WTC11 (cell line): ENCODE data around the gene UNG. TPM values are rescaled to one million over a fixed set of nuclear protein-coding genes. Genes with fewer than 3 reads are reported as not detected.

Source experiments
- ATAC-seq: fragments of 200-7000 bp; cut with Tn5 transposase; 2 replicates; pipeline ENCODE4 v1.10.0; 2021; ENCODE audit warnings: mild to moderate bottlenecking, moderate library complexity
- CTCF ChIA-PET: fragments of 300-600 bp; sonication (Branson Sonifier 250); formaldehyde crosslinking; loops from one replicate; lab custom pipeline; 2021; ENCODE audit warnings: antibody characterized with exemption; lab: Charles Lee
- POLR2A ChIA-PET: fragments of 350-600 bp; sonication (Branson Sonifier 250); formaldehyde crosslinking; loops from one replicate; lab custom pipeline; 2021; ENCODE audit warnings: antibody characterized with exemption; lab: Charles Lee
- DNase-seq: peaks from one replicate; pipeline ENCODE4 v3.0.0; 2021; ENCODE audit warnings: low spot score
- H3K27ac Mint-ChIP-seq: 2 replicates; pipeline ENCODE4 v1.8.0; 2021; ENCODE audit warnings: mixed read lengths
- H3K27me3 Mint-ChIP-seq: 2 replicates; pipeline ENCODE4 v1.8.0; 2021; ENCODE audit warnings: low read depth, mild to moderate bottlenecking, moderate library complexity, mixed read lengths
- H3K36me3 Mint-ChIP-seq: 2 replicates; pipeline ENCODE4 v1.8.0; 2021; ENCODE audit warnings: mixed read lengths
- H3K4me1 Mint-ChIP-seq: 2 replicates; pipeline ENCODE4 v1.8.0; 2022; ENCODE audit warnings: mixed read lengths
- H3K4me3 Mint-ChIP-seq: 2 replicates; pipeline ENCODE4 v1.8.0; 2021; ENCODE audit warnings: mild to moderate bottlenecking, moderate library complexity, mixed read lengths
- H3K9me3 Mint-ChIP-seq: 2 replicates; pipeline ENCODE4 v1.8.0; 2021; ENCODE audit warnings: mixed read lengths
- AFF4 ChIP-seq: sonication (generic); formaldehyde crosslinking; IDR thresholded peaks from 2 replicates; pipeline ENCODE4 v1.8.1; 2023; ENCODE audit warnings: mild to moderate bottlenecking, missing genetic modification reagents, borderline replicate concordance
- ATF6 ChIP-seq: sonication (generic); formaldehyde crosslinking; IDR thresholded peaks from 2 replicates; pipeline ENCODE4 v1.8.1; 2023; ENCODE audit warnings: mild to moderate bottlenecking, missing genetic modification reagents
- CTCF ChIP-seq: fragments of 200-600 bp; IDR thresholded peaks from 2 replicates; pipeline ENCODE4 v1.8.0; 2022; ENCODE audit warnings: antibody characterized with exemption
- E2F4 ChIP-seq: sonication (generic); formaldehyde crosslinking; IDR thresholded peaks from 2 replicates; pipeline ENCODE4 v1.8.1; 2022; ENCODE audit warnings: low read depth, mild to moderate bottlenecking, moderate library complexity, missing genetic modification reagents, borderline replicate concordance
- EMX1 ChIP-seq: fragments of 250-450 bp; sonication (Bioruptor Pico); IDR thresholded peaks from 2 replicates; pipeline ENCODE4 v1.8.0; 2021; ENCODE audit warnings: mild to moderate bottlenecking
- ERG ChIP-seq: fragments of 250-450 bp; sonication (Bioruptor Pico); IDR thresholded peaks from 2 replicates; pipeline ENCODE4 v1.8.0; 2021; ENCODE audit warnings: mild to moderate bottlenecking
- HMGXB4 ChIP-seq: sonication (generic); formaldehyde crosslinking; IDR thresholded peaks from 2 replicates; pipeline ENCODE4 v1.8.1; 2023; ENCODE audit warnings: mild to moderate bottlenecking, moderate library complexity, missing genetic modification reagents
- JAZF1 ChIP-seq: fragments of 250-450 bp; sonication (Bioruptor Pico); IDR thresholded peaks from 2 replicates; pipeline ENCODE4 v1.9.0; 2021; ENCODE audit warnings: moderate library complexity, mild to moderate bottlenecking, inconsistent platforms
- JUN ChIP-seq: sonication (generic); formaldehyde crosslinking; IDR thresholded peaks from 2 replicates; pipeline ENCODE4 v1.8.0; 2023; ENCODE audit warnings: mild to moderate bottlenecking, missing genetic modification reagents
- MXD4 ChIP-seq: fragments of 250-450 bp; sonication (Bioruptor Pico); IDR thresholded peaks from 2 replicates; pipeline ENCODE4 v1.8.0; 2021; ENCODE audit warnings: mild to moderate bottlenecking, moderate library complexity, borderline replicate concordance
- OVOL2 ChIP-seq: fragments of 250-450 bp; sonication (Bioruptor Pico); IDR thresholded peaks from 2 replicates; pipeline ENCODE4 v1.9.0; 2021; ENCODE audit warnings: mild to moderate bottlenecking, borderline replicate concordance
- PRDM15 ChIP-seq: sonication (generic); formaldehyde crosslinking; IDR thresholded peaks from 2 replicates; pipeline ENCODE4 v1.8.0; 2022; ENCODE audit warnings: missing genetic modification reagents
- PRRX2 ChIP-seq: fragments of 250-450 bp; sonication (Bioruptor Pico); IDR thresholded peaks from 2 replicates; pipeline ENCODE4 v1.8.0; 2021; ENCODE audit warnings: mild to moderate bottlenecking
- TEAD4 ChIP-seq: sonication (generic); formaldehyde crosslinking; IDR thresholded peaks from 2 replicates; pipeline ENCODE4 v1.8.0; 2022; ENCODE audit warnings: mild to moderate bottlenecking, missing genetic modification reagents
- TP53 ChIP-seq: sonication (generic); formaldehyde crosslinking; IDR thresholded peaks from 2 replicates; pipeline ENCODE4 v1.8.1; 2023; ENCODE audit warnings: mild to moderate bottlenecking, missing genetic modification reagents
- ZBTB21 ChIP-seq: sonication (generic); formaldehyde crosslinking; IDR thresholded peaks from 2 replicates; pipeline ENCODE4 v1.8.1; 2023; ENCODE audit warnings: mild to moderate bottlenecking, missing genetic modification reagents, borderline replicate concordance
- ZNF138 ChIP-seq: sonication (generic); formaldehyde crosslinking; conservative IDR thresholded peaks from 2 replicates; pipeline ENCODE4 v1.8.1; 2022; ENCODE audit warnings: mild to moderate bottlenecking, moderate library complexity, missing genetic modification reagents
- ZNF512 ChIP-seq: sonication (generic); formaldehyde crosslinking; IDR thresholded peaks from 2 replicates; pipeline ENCODE4 v1.8.1; 2022; ENCODE audit warnings: missing genetic modification reagents, borderline replicate concordance
- total RNA-seq: library from RNA; stranded (reverse); gene quantifications from 3 replicates; pipeline ENCODE4 v1.2.3, GENCODE V29; 2021

The UNG gene
- total RNA-seq, 1 experiment from 2014 or later, result 127 TPM

GRCh38 chr12:109100741-109101140 is 3.3 kb downstream of the UNG start:
- Mint-ChIP-seq H3K4me1 (peaks cover 9% of the 10 kb centered on the region), H3K36me3 (peaks cover 58% of the 10 kb centered on the region), H3K27ac (no peak overlapping the region), H3K27me3 (no peaks in the 10 kb centered on the region), H3K4me3 (no peak overlapping the region), H3K9me3 (no peaks in the 10 kb centered on the region)
- ChIA-PET CTCF (interaction anchor here (2.8 kb wide), 1 partner anchor 11 kb away, joined by 9 read pairs; no protein-coding TSS in a partner anchor), POLR2A (no interaction called here)
- TF ChIP-seq MXD4 (CRISPR knock-in tag), result no peak
- TF ChIP-seq PRDM15 (CRISPR knock-in tag), result no peak
- no peak for TF ChIP-seq ZNF512 (CRISPR knock-in tag)
- TF ChIP-seq JAZF1, result no peak
- TF ChIP-seq HMGXB4 (CRISPR knock-in tag), result no peak
- no peak for TF ChIP-seq TEAD4
- TF ChIP-seq ZBTB21 (CRISPR knock-in tag), result no peak
- no peak for TF ChIP-seq ERG
- no peak for ATAC-seq
- DNase-seq, result no peak

- Mint-ChIP-seq H3K4me1 (peaks cover 9% of the 10 kb centered on the region), H3K36me3 (peaks cover 71% of the 10 kb centered on the region), H3K4me3 (no peak overlapping the region), H3K27ac (no peak overlapping the region), H3K27me3 (no peaks in the 10 kb centered on the region), H3K9me3 (no peaks in the 10 kb centered on the region)
- CTCF ChIA-PET, result interaction anchor here (2.8 kb wide), 1 partner anchor 9 kb away, joined by 9 read pairs; no protein-coding TSS in a partner anchor
- DNase-seq, result no peak
- POLR2A ChIA-PET, result no interaction called here
- no peak for ATAC-seq
- TF ChIP-seq E2F4 (CRISPR knock-in tag) (no peak), JUN (CRISPR knock-in tag) (no peak), ZNF138 (CRISPR knock-in tag) (no peak), OVOL2 (CRISPR knock-in tag) (no peak), PRRX2 (CRISPR knock-in tag) (no peak), EMX1 (CRISPR knock-in tag) (no peak), JAZF1 (no peak), CTCF (no peak), TP53 (no peak), AFF4 (CRISPR knock-in tag) (no peak), ATF6 (no peak)
These were observed 5.1 kb downstream of the UNG start for GRCh38 chr12:109102491-109102890.
